HG03521 (cell line): ENCODE results near the gene BMP8A.

ENCODE experiments used
- ATAC-seq: cut with Tn5 transposase; IDR thresholded peaks from one replicate; pipeline ENCODE4 v1.9.1; 2021; ENCODE audit warnings: mild to moderate bottlenecking, moderate library complexity; ENCODE audit not compliant: unreplicated experiment

BMP8A gene

DNA sequence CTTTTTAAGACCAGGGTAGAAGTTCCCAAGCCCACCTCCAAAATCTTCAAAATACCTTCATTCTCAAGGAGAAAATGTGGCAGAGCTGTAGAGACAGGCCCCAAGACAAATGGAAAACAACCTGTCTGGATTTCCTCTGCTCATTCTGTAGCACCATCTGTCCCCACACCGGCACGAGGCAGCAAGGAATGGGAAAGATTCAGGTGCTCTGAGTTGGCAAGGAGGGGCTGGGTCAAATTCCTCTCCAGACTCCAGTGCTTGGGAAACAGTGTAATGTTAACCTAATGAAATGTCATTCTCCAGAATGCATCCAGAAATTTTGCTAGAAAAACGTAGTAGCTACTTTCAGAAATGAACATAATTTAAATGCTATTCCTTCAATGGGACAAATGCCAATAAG lies 75.9 kb downstream of the BMP8A start:
- no peak for ATAC-seq

DNA sequence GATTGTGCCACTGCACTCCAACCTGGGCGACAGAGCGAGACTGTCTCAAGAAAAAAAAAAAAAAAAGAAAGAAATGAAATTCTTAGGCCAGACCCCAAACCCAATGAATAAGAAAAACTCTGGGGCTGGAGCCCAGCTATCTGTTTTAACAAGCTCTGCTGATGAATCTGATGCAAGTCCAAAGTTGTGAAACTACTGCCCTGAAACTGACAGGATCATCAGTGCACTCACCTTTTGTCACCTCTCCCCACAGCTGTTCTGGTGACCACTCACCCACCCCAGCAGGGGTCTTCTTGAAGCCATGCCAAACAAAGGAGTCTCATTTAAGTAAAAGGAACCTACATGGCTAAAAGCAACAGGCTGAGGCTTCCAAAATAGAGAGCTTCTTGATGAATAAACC lies 76.8 kb downstream of the BMP8A start:
- ATAC-seq, result no peak

DNA sequence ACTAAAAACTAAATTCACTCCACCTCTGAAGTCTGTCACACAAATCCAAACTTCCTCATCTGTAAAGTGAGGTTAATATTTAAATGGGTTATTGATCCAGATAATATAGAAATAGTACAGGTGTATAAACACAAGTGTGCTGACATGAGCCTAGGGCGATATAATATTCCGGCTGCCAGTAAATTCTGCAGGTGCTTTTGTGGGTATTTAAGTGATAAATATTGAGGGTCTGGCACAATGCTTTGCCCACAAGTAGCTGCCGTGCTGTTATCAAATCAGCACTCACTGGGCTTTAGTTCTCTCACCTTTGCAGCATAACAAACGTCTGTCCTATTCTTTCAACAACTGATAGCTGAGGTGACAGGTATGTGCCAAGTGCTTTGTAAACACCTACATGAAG lies 77.6 kb downstream of the BMP8A start:
- ATAC-seq, result no peak

DNA sequence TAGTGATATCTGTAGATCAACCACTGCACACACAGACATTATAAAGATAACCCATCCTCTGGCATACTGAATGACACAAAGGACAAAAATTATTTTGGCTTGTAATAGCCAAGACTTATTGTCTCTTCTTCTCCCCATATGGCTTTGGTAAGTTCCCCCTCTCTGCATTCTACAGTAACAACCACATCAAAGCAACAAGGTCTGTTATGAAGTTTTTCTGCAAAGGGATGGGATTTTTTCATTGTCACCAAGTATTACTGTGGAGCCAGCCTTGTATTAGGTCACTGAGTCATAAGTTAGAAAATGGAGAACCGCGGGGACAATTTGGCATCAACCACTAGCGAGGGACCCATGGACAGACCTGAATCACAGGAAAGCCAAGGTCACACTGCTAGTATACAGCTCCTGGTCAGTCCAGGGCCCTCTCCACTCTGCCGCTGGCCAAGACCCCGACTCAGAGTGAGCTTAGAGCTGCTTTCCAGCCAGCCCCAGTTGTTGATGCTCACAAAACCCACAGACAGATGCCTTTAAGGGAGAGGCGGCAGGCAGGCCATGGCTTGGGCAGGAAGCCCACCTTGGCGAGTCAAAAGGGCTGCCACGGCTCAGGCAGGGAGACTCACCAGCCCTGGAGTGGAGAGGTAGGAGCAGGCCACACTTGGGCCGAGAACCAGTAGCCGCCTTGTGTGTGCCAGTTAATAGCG lies 79.2 kb downstream of the BMP8A start:
- no peak for ATAC-seq

DNA sequence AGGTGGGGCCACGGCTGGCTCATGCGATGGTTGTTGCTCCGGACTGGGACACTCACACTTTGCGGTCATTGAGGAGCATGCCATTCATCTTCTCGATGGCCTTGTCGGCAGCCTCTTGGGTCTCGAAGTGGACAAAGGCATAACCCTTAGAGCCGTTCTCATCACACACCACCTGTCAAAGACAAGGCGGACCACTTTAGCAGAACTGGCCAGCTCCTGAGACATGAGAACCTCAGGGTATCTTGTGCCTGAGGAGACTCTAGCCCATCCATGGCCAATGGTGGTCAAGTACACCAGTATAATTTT lies 79.7 kb downstream of the BMP8A start:
- ATAC-seq, result no peak

DNA sequence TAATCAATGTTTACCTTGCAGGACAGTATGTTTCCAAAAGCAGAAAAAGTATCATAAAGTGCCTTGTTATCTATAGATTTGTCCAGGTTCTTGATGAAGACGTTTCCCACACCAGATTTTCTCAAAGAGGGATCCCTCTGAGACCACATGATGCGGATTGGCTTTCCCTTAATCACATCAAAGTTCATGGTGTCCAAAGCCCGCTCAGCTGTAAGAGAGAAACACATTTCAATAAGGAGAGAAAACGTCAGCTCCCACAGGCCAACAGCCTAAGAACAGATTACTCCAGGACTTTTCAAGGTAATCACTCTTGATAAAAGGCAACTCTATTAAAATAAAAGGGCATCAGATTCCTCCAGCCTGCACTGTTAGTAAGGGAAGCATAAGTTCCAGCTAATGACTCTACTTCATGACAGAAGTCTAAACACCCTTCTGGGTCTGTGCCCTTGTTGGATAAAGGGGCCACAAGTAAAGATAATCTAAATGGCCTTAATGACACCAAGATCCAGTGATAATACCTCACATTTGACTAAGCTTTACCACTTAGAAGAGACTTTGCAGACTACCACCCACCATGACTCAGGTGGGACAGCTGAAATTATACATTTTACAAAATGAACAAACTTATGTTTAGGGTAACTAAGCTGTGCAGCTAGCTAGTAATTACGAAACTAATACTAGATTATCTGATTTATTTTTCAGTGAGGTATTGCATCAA lies 81.1 kb downstream of the BMP8A start:
- no peak for ATAC-seq

DNA sequence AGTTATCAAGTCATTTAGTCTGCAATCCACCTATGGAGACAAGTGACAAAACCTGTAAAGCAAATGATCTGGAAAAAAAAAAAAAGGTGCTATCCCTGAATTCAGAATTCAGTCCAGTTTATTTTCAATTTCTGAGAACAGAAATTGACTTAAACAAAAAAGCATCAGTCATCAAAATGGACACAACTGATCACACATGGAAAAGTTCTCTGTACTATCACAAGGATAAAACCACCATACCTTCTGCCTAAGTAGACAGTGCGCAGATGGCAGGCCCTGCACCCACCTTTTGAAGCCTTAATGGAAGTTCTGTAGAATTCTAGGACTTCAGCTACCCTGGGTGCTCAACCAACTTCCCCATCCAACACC lies 81.6 kb downstream of the BMP8A start:
- ATAC-seq, result no peak

DNA sequence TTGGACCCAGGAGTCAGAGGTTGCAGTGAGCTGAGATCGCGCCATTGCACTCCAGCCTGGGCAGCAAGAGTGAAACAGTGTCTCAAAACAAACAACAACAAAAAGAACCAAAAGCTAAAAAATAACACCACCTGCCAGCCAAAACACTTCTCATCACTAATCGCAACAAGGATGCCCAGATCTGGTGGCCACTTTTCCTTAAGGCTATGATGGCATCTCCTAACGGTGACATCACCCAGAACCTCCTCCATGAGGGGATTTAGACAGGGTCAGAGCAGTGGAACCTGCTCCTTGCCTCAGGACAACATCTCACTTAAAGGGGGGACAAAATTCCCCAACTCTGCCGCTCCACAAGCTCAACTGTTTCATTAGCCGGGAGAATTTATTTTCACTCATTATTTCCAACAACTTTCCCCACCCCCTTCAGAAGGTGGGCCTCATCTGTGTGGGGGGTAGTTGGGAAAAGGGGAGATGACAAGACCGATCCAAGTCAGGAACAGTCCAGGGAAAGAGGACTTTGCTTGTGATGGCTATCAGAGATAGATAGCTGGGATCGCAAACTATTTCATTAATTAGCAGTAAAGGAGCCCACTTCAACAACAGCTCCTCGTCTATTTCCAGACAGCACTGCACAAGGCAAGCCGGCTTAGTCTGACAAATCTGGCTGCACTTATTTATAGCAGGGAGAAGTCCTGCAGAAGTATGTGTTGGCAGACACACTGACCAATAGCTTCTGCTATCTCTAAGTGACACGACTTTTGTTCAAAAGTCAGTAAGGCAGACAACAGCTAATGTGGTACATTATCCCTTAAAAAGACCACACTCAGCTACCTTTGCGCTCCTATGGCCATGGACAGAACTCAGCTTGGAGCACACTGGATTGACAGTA lies 82.5 kb downstream of the BMP8A start:
- ATAC-seq, result no peak

DNA sequence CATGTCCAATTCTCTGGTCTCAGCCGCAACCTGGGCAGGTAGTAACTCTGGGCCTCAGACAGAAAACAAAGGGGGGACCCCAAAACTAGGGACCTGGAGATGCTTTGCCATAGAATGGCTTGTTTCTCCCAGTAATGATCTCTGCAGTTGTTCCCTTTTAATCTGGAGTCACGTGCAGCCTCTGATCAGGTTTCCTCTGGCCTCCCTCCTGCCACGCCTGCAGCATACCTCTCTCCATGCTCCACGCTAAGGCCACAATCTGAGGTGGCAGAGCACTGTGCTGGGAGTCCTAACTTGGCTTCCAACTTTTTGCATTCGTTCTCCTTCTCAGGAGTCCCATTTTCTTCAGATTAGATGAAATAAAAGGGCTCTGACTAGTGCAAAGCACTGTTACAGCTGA lies 83.2 kb downstream of the BMP8A start:
- ATAC-seq, result no peak
